PFSK-1 (cell line): Measurements from ENCODE around the gene C1orf174.

ENCODE experiments used
- POLR2AphosphoS5 ChIP-seq: IDR thresholded peaks from 2 replicates; pipeline ENCODE4 v1.6.1; 2012; ENCODE audit warnings: low read depth, mild to moderate bottlenecking, control low read depth, low read length, moderate library complexity
- SIN3A ChIP-seq: IDR thresholded peaks from 2 replicates; pipeline ENCODE4 v1.6.1; 2012; ENCODE audit warnings: mild to moderate bottlenecking, low read length, moderate library complexity, borderline replicate concordance; ENCODE audit not compliant: insufficient read depth
- TAF1 ChIP-seq: IDR thresholded peaks from 2 replicates; pipeline ENCODE4 v1.6.1; 2012; ENCODE audit warnings: low read length, control low read depth, borderline replicate concordance; ENCODE audit not compliant: insufficient read depth
- TF ChIP-seq, protein P1 (sequence below), 2 experiments: IDR thresholded peaks; 2 replicates each; pipeline versions ENCODE4 v1.6.1 to v1.8.0; 2011 to 2012; ENCODE audit warnings: low read depth in 2 of 2, low read length in 2 of 2, control low read depth in 1 of 2, inconsistent platforms in 1 of 2, mild to moderate bottlenecking in 1 of 2, moderate library complexity in 1 of 2; ENCODE audit not compliant: insufficient read depth in 1 of 2

- TF ChIP-seq POLR2AphosphoS5 (no peak), TAF1 (no peak), SIN3A (no peak)
- TF ChIP-seq, protein P1, sequence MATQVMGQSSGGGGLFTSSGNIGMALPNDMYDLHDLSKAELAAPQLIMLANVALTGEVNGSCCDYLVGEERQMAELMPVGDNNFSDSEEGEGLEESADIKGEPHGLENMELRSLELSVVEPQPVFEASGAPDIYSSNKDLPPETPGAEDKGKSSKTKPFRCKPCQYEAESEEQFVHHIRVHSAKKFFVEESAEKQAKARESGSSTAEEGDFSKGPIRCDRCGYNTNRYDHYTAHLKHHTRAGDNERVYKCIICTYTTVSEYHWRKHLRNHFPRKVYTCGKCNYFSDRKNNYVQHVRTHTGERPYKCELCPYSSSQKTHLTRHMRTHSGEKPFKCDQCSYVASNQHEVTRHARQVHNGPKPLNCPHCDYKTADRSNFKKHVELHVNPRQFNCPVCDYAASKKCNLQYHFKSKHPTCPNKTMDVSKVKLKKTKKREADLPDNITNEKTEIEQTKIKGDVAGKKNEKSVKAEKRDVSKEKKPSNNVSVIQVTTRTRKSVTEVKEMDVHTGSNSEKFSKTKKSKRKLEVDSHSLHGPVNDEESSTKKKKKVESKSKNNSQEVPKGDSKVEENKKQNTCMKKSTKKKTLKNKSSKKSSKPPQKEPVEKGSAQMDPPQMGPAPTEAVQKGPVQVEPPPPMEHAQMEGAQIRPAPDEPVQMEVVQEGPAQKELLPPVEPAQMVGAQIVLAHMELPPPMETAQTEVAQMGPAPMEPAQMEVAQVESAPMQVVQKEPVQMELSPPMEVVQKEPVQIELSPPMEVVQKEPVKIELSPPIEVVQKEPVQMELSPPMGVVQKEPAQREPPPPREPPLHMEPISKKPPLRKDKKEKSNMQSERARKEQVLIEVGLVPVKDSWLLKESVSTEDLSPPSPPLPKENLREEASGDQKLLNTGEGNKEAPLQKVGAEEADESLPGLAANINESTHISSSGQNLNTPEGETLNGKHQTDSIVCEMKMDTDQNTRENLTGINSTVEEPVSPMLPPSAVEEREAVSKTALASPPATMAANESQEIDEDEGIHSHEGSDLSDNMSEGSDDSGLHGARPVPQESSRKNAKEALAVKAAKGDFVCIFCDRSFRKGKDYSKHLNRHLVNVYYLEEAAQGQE (IDR thresholded peaks at IDR 0.05; ENCODE audit: insufficient read depth in 1 of 2, low read depth in 2 of 2, low read length in 2 of 2), result no peak
Observed at GRCh38 chr1:3922201-3922725, 22.2 kb upstream of the C1orf174 start.
